HG03571 (cell line): ENCODE data around the gene AGAP1.
"Not testable (repeated sequence)": the region's sequence is repeated elsewhere in the genome, so short reads cannot be mapped to it uniquely, and the experiment has no call there.

ENCODE experiments used
- ATAC-seq: cut with Tn5 transposase; IDR thresholded peaks from one replicate; pipeline ENCODE4 v1.9.1; 2021; ENCODE audit not compliant: unreplicated experiment

Gene AGAP1

DNA sequence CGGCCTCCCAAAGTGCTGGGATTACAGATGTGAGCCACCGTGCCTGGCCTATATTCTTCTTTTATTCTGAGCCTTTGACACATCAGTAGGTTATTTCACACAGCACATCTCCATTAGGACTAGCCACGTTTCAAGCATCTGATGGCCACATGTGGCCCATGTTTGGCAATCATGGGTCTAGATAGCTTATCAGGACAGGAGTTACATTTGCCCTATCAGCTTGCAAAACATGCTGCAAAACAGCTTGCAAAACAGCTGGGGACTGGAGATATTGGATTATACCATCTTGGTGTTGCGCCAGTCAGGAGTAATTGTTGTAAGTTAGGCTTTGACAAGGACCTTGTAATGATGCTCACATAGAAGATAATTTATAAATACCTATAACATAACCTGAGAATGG, 579.4 kb downstream of the AGAP1 start:
- no peak for ATAC-seq

DNA sequence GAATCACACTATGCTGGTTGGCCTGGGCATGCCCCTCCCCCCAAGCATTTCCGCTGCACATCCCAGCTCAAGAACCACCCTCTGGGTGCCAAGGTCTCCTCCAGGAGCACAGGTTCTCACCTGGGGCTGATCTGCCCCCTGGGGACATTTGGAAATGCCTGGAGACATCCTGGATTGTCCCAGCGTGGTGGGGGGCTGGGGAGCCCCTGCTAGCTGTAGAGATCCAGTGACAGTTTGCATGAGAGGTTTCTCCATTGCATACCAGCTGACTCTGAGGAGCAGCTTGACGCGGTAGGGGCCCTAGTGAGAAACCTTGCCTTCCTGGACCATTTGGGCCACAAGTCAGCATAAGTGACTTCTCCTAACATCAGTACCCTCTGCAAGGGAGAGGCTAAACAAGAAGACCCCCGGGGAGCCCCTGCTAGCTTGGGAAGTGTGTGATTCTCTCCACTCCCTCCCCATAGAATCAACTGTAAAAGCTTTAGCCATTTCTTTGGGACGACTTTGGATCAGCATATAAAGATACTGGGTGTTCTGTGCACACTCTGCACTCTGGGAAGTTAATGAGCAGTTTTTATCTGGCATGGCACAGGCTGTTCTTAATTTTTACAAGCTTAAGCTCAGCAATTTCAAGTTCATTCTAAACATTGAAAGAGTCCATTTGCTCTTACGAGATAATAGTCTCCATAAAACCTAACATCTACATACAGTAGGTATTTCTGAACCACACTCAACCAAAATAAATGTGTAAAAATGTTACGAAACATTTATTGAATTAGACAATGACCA, 580.2 kb downstream of the AGAP1 start:
- no peak for ATAC-seq

DNA sequence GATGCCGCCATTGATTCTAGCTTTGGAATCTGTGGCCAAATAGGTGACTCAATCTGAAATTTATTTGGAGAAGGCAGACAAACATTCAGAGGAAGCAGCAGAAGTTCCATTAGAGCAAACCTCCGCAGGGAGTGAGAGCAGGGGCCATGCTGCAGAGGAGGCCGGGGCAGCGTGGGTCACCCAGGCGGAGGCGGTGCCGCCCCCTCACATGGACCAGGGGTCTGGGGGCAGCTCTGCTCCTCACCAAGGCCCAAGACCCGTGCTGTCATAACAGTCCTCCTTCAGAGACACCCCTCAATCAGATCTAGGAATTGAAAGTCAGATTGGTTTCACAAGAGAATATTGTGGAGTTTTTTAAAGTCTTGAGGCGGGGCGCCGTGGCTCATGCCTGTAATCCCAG, 582.0 kb downstream of the AGAP1 start:
- ATAC-seq: no peak

DNA sequence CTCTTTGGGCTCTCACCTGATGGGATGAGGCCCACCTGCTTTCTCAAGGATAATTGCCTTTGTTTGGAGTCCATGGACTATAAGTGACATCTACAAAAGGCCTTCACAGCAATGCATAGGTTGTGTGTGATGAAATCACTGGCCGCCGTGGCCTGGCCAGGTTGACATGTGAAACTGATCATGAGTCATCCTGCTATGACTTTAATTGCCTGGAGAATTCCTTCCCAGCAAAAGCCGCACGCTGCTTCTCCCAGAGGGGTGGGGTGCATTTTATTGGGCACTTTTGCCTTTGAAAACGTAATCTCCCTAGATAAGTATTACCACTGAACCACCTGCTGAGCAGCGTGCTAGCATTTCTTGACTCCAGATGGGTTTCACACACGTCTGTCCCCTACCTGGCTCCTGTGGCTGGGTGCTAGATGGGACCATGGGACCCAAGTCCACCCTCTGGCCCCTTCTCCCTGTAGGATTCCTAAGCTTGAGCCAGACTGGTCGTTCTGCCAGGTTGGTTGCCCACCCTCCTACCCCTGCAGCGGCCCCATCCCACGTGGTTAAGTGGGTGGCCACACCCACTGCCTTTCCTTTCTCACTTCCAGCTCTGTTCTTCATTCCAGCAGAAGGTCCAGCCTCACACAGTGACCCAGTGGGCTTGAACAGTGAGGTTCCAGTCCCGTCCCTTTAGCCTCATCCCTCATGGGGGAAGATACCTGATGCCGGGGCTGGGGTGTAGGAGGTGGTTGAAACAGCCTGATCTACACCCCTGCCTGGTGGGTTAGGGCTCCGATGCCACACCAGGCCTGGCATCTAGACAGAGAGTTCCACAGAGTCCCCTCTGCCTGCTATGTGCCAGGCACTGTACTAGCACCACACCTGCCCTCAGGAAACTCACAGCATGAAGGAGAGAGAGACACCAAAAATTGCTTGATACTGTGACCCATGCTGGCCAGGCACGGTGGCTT, 584.7 kb downstream of the AGAP1 start:
- ATAC-seq: no peak

DNA sequence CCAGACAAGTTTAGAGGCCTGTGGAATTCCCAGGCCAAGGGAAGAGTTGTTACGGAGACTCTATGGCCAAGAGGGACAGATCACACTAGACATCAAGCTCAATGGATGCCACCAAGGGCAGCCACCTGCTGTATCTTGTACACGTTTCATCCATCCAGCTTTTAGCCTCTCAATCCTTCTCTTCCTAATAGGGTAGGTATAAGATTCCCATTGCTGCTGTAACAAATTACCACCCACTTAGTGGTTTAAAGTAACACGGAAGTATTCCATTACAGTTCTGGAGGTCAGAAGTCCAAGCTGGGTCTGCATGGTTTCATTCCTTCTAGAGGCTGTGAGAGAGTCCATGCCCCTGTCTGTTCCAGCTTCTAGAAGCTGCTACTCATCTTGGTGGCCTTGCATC, 586.6 kb downstream of the AGAP1 start:
- no peak for ATAC-seq

DNA sequence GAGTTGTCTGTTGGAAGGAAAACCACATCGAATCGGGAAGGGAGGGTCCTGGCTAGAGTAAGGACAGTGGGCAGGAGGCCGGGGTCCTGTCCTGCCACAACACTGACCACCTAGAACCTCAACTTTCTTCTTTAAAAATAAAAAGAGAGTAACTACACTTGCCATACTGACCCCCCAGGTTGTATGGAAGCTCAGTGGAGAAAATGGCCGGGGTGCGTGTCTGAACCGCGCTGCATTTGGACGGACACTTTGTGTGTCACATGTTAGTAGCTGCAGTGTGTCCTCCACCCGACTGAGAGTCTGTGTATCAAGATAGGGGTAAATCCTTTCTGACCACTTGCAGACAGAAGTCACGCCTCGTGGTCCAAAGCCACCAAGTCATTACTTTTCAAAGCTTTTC, 587.3 kb downstream of the AGAP1 start:
- ATAC-seq: no peak

DNA sequence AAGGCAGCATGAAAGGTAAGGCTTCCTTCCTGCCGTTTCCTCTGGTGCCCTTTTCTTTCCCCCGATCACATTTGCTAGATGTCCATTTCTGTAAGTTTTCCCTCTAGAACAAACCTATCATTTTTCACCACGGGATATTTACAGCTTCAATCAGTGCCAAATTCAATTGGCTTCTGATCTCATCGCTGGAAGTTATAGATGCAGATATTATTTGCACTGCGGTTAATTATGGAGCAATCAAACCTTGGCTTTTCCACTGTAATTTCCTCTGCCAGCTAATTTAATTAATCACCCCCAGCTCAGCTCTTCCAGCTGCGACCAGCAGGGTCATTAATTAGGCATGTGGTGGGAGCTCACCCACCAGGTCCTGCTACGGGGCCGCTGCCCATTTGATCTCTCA, 588.2 kb downstream of the AGAP1 start:
- ATAC-seq: no peak

DNA sequence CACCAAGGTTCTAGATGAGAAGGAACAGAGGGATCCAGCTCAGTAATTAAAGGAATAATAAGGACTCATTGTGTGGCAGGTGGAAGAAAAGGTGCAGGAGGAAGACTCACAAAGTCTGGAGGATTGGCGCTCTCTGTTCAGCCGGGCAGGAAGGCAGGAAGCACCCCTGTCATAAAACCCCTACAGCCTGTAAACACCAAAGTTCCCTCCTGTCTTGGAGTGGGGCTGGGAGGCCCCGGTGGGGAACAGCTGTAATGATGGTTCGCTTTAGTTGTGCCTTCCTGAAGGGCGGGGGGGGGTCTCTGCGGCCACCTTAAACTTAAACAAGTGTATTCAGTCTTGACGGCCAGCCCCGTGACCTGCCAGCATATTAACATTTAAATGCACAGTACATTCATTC, 590.1 kb downstream of the AGAP1 start:
- no peak for ATAC-seq

DNA sequence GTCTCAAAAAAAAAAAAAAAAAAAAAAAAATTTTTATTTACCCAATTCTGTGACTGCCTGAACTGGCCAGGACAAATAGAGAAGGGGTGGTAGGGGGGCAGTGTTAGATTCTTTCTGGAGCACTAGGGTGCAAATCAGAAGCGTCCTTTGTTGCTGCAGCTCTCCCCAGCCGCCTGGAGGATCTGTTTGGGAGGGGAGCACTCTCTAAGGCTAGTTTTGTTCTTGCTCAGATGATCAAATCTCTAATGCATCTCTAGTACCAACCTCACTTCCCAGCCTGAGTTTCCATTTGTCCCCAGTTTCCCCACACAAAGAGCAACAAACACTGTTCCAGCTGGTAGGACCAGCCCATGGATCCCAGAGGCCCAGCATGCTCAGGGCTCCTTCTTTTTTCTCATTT, 591.4 kb downstream of the AGAP1 start:
- ATAC-seq: no peak

DNA sequence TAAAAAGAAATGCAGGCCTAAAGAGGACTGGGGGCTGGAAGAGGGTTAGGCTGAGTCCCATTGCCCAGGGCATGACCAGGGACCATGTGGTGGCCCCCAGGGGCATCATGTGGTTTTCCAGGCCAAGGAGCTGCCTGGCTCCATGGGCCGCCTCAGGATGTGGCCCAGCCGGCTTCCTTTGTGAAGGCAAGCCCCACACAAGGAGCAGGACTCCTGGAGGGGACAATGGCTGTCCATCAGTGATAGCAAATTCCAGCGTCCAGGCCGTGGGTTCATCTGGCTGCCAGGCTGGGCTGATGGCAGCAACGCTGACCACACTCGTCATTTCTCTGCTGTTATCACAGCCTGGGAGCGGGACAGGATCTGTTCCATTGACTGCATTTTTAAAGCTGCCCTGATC, 591.8 kb downstream of the AGAP1 start:
- ATAC-seq: no peak

DNA sequence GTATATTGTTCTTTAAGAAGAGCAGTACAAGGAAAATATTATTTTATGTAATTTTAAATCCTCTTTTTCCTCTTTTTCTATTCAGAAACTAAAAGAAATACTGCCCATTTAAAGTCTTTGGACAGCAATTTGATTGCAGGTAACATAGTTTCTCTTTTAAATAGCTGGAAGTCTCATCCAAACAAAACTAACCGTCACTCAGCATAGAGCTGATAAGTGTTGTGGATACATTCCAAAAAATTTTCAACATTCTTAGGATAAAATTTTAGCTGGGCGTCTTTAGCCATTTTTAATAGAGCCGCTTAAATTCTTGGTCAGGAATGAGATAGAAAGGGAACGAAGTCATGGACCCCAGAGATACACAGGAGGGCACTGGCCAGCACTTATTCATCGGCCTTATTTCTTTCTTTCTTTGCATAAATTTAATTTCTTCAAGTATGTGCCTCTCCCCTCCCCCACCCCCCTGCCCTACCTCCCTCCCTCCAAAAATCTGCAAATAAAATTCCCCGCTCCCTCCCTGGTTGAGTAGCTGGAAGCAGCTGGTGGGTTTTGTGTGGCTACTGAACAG, 592.6 kb downstream of the AGAP1 start:
- no peak for ATAC-seq

DNA sequence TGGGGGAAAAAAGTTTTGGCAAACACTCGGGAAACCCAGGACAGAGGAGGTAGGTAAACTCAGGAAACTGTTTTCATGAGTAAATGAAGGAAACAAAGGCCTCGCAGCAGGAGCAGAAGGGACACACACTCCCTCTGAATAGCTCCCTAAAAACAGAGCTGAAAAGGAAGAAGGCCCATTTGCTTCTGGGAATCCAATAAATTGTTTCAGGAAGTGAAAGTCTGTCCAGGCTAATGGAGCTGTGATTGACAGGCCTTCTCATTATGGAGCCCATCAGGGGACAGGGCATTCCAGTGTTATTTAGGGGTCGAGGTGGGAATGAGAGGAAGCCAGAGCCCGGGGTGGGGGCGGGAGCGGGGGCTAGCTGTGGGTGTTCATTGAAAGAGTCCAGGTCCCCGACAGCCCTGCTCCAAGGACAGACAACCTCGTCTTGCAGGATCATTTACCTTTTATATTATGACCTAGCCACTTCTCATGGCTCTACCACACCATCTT, 593.2 kb downstream of the AGAP1 start:
- ATAC-seq: no peak

DNA sequence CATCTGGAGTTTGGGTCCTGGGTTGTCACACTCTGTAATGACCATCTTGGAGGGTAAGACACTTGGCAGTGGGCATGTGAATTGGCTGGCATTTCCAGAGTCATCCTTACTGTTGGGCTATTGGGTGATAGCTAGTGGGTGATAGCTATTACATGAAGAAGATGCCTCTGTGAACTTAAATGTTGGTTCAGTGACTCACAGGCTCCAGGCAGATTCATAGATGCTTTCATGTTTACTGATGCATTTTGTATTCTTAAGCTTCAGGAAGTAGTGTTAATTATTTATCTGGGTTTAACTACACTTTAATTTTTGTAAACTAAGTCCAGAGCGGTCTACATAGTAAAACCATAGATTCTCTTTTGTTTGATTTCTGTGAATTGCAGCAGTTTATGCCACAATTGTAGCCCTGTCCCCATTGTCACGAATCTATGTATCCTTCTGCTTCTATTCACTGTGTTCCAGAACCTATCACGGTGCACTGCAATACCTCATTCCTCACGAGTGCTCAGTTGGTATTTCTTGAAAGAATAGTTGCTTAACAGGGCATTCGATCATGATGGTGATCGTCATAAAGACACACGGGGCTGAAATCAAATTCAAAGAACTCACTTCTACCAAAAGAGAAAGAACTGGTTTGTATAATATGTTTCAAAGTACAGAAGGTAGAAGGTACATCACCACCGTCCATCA, 594.7 kb downstream of the AGAP1 start:
- no peak for ATAC-seq

DNA sequence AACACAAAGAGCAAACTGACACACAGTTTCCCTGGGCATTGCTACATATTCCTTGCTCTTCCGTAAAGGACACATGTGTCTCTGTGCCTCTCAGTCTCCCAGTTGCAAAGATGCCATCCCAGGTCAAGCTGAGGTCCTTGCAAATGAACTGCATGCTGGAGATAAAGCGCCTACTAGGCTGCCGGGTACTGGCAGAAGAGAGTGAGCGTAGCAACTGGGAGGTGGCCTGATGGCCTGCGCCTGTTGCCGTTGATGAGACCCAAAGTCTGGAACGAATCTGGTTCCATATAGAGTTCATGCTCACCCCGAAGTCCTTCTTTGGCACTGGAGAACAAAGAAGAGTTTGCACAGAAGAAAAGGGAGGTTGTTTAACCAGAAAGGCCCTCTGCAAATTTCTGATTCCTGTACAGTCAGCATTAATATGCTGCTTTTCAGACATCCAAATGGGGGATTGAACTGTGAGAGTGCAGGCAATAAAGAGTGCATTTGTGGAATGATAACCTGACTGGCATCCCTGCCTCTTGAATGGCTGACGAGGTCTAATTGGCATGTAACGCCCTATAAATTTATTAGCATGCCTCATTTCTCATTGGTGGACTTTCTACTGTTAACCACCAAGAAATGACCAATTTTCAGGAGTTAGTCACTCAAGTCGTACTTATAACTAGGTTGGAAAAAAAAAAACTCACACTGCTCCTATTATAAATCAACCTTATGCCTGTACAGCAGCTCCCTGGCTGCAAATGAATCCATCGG, 595.6 kb downstream of the AGAP1 start:
- no peak for ATAC-seq

DNA sequence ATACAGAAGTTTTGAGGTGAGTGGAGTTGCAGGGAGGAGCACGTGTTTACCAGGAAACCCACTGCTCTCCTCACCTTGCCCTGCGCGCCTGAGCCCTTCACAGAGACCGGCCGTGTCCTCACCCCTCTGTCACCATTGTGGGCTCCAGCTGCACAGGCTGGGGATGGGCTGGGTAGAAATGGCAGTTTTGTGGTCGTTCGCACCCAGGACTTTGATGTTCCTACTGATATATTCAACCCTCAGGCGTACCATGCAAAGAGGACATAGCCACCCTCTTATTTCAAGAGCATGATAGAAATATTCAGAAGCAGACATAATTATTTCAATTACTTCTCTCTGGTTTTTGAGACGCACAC, 596.2 kb downstream of the AGAP1 start:
- no peak for ATAC-seq

DNA sequence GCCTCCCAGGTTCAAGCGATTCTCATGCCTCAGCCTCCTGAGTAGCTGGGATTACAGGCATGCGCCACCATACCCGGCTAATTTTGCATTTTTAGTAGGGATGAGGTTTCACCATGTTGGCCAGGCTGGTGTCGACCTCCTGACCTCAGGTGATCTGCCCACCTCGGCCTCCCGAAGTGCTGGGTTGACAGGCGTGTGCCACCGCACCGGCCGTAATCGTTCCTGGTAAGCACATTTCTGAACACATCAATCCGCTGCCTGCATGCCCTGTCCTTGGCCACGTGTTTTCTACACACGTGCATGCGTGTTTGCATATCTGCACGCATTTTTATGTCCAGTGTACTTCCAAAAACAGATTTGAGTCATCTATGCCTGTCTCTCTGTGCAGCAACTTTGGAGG, 597.0 kb downstream of the AGAP1 start:
- ATAC-seq: not testable (repeated sequence)

DNA sequence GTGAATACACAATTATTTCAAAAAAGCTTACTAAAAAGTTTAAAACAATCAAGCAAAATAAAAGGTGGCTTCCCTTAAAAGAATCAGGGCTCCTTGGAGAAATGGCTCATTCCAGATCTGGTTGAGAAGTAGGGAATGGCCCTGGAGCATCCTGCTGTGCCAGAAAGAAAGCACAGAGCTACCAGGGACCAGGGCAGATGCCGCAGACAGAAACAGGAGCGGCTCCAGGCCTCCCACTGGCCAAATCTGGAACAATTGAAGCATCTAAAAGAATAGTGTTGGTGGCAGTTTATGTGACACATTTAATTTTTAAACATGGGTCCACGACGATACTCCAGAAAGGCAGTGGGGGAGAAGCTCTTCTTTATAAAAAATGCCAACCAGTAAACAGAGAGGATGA, 598.9 kb downstream of the AGAP1 start:
- ATAC-seq: no peak

DNA sequence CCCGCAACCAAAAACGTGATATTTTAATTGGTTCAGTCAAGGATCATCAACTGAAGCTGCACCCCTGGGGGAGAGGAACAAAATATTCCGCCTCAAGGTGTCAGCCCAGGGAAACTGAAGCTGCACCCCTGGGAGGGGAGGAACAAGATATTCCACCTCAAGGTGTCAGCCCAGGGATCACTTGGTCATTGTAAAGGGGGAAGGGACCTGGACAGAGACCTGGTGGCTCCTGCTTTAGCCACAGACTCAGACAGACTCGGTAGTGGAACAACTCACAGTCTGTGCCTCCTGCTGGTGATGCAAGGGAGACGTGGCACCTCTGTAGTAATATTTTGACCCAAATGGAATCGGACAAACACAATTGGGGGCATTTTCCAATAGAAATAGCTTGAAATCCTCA, 599.3 kb downstream of the AGAP1 start:
- ATAC-seq: no peak

DNA sequence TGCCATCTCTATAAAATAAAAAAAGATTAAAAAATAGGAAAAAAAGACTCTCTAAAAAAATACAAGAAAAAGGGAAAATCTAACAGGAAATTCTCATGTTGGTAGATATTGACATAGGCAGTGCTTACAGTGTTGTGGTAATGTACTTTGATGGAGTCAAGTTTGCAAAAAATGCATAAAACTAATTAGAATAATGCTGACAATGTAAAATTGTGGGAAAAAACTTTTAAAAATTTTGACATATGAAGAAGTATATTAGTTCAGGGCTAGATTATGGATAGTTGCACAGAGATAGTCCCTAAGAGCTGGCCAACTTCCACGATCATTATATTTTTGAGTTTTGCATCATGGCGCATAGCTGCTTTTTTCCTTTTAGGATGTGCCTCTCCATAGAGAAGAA, 601.7 kb downstream of the AGAP1 start:
- ATAC-seq: no peak

DNA sequence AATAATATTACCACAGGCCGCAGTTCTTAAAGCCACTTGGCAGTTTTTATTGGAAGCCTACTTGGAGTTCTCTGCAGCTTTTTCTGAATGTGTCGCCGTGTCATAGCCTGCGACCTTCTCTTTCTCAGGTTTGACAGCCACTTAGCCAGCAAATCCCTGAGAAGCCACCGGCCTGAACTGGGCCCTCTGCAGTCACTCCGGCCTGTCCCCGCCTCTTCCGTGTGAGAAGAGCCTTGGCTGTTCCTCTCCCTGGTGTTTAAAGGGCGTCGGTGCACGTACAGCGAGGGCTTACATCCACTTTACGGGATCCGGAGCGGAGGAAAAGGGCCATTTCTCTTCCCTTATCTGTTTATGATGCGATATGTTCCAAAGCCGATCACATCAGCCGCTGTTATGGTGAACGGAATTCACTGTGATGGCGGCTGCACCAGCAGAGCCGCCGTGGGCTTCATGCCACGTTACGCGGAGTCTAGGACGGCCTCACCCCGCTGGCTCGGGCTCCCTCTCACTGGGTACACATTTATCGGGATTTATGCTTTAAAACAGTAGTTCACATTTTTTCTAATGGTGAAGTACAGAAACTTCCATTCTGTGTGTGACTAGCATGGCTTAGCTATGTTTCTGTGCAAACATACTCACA, 607.6 kb downstream of the AGAP1 start:
- no peak for ATAC-seq
